DOHH2 (cell line): ENCODE measurements around the gene LYG1.

Experiments
- H3F3A ChIP-seq: fragments of 200-600 bp; sonication (generic), shearing (Covaris generic); 2 replicates; pipeline ENCODE4 v1.6.0; 2016; ENCODE audit warnings: antibody characterized with exemption, mild to moderate bottlenecking; ENCODE audit not compliant: control insufficient read depth, insufficient read depth
- H3K27ac ChIP-seq: fragments of 200-600 bp; sonication (generic); 2 replicates; pipeline ENCODE4 v1.5.1; 2014; ENCODE audit warnings: low read depth, mild to moderate bottlenecking, low read length, moderate library complexity
- H3K27me3 ChIP-seq: fragments of 200-600 bp; sonication (generic); 2 replicates; pipeline ENCODE4 v1.6.1; 2014; ENCODE audit warnings: mild to moderate bottlenecking, low read length, mixed read lengths; ENCODE audit not compliant: control insufficient read depth
- H3K36me3 ChIP-seq: fragments of 200-600 bp; sonication (generic); 2 replicates; pipeline ENCODE4 v1.6.1; 2014; ENCODE audit warnings: mild to moderate bottlenecking, low read length, moderate library complexity, mixed read lengths; ENCODE audit not compliant: control insufficient read depth
- H3K4me1 ChIP-seq: fragments of 200-600 bp; sonication (generic); 2 replicates; pipeline ENCODE4 v1.6.1; 2014; ENCODE audit warnings: mild to moderate bottlenecking, low read length, mixed read lengths; ENCODE audit not compliant: control insufficient read depth
- H3K4me2 ChIP-seq: fragments of 200-600 bp; sonication (generic); 2 replicates; pipeline ENCODE4 v1.6.0; 2014; ENCODE audit warnings: mild to moderate bottlenecking, low read length, moderate library complexity
- H3K4me3 ChIP-seq: fragments of 200-600 bp; sonication (generic); 2 replicates; pipeline ENCODE4 v1.5.1; 2014; ENCODE audit warnings: mild to moderate bottlenecking, low read length, mixed read lengths
- H3K79me2 ChIP-seq: fragments of 200-600 bp; sonication (generic); 2 replicates; pipeline ENCODE4 v1.6.1; 2014; ENCODE audit warnings: mild to moderate bottlenecking, low read length, mixed read lengths; ENCODE audit not compliant: control insufficient read depth
- H3K9me2 ChIP-seq: fragments of 200-600 bp; sonication (generic); replicated peaks from 2 replicates; pipeline ENCODE4 v1.6.1; 2014; ENCODE audit warnings: mild to moderate bottlenecking, low read length, mixed read lengths; ENCODE audit not compliant: control insufficient read depth
- H3K9me3 ChIP-seq: fragments of 200-600 bp; sonication (generic); 2 replicates; pipeline ENCODE4 v1.6.1; 2014; ENCODE audit warnings: antibody characterized with exemption, low read length, mixed read lengths; ENCODE audit not compliant: control insufficient read depth, insufficient read depth
- H4K20me1 ChIP-seq: fragments of 200-600 bp; sonication (generic); 2 replicates; pipeline ENCODE4 v1.6.0; 2014; ENCODE audit warnings: low read depth, mild to moderate bottlenecking, antibody characterized with exemption, low read length, moderate library complexity; ENCODE audit not compliant: control insufficient read depth, insufficient read depth
- CTCF ChIP-seq: fragments of 200-600 bp; sonication (generic); IDR thresholded peaks from one replicate; pipeline ENCODE4 v1.5.1; 2014; ENCODE audit warnings: antibody characterized with exemption, mild to moderate bottlenecking, low read depth, low read length; ENCODE audit not compliant: poor library complexity, severe bottlenecking
- EZH2phosphoT487 ChIP-seq: fragments of 200-600 bp; sonication (generic); IDR thresholded peaks from 2 replicates; pipeline ENCODE4 v1.6.1; 2017; ENCODE audit warnings: borderline replicate concordance, mild to moderate bottlenecking, antibody characterized with exemption, low read length, moderate library complexity, mixed read lengths

LYG1 gene

GRCh38 chr2:99255491-99256318, 45.3 kb downstream of the LYG1 start, which contains the start of gene LYG2:
LYG2 (minus strand) TSS chr2:99255666; CDS start chr2:99254260, 1,406 bp downstream.
- no peaks in the 10 kb centered on the region for H3K27me3 ChIP-seq

GRCh38 chr2:99249951-99250350, 51.0 kb downstream of the LYG1 start:
- H3K79me2 ChIP-seq = no peaks in the 10 kb centered on the region
- no peak overlapping the region for H3K27ac ChIP-seq
- no peaks in the 10 kb centered on the region for H3K9me2 ChIP-seq
- no peak overlapping the region for H3K4me2 ChIP-seq
- TF ChIP-seq EZH2phosphoT487 = no peak
- TF ChIP-seq CTCF = no peak
- H3K36me3 ChIP-seq = no peaks in the 10 kb centered on the region
- H4K20me1 ChIP-seq = no peaks in the 10 kb centered on the region
- H3K4me1 ChIP-seq = no peaks in the 10 kb centered on the region
- no peaks in the 10 kb centered on the region for H3K9me3 ChIP-seq
- no peak overlapping the region for H3K4me3 ChIP-seq
- no peaks in the 10 kb centered on the region for H3K27me3 ChIP-seq
- H3F3A ChIP-seq = no peaks in the 10 kb centered on the region

More at GRCh38 chr2:99255491-99256318, 45.3 kb downstream of the LYG1 start, which contains the start of gene LYG2:
- TF ChIP-seq EZH2phosphoT487 = no peak
- TF ChIP-seq CTCF = no peak
- no peaks in the 10 kb centered on the region for H3F3A ChIP-seq
- no peak within 1 kb of the TSS for H3K4me3 ChIP-seq
- H3K79me2 ChIP-seq = no peaks in the 10 kb centered on the region
- no peaks in the 10 kb centered on the region for H3K9me2 ChIP-seq
- no peaks in the 10 kb centered on the region for H3K36me3 ChIP-seq
- no peak within 1 kb of the TSS for H3K4me2 ChIP-seq
- H3K4me1 ChIP-seq = no peaks in the 10 kb centered on the region
- H3K9me3 ChIP-seq = no peaks in the 10 kb centered on the region
- H3K27ac ChIP-seq = no peak within 1 kb of the TSS
- H4K20me1 ChIP-seq = no peaks in the 10 kb centered on the region

- Histone ChIP-seq H4K20me1 (no peaks in the 10 kb centered on the region), H3K27ac (no peak overlapping the region), H3K9me2 (no peaks in the 10 kb centered on the region), H3K4me1 (no peaks in the 10 kb centered on the region), H3F3A (no peaks in the 10 kb centered on the region), H3K4me2 (no peak overlapping the region), H3K4me3 (no peak overlapping the region), H3K36me3 (no peaks in the 10 kb centered on the region), H3K79me2 (no peaks in the 10 kb centered on the region), H3K27me3 (no peaks in the 10 kb centered on the region), H3K9me3 (no peaks in the 10 kb centered on the region)
- TF ChIP-seq CTCF (no peak), EZH2phosphoT487 (no peak)
These were observed 58.8 kb downstream of the LYG1 start for GRCh38 chr2:99242151-99242550.
